A549 (cell line): ENCODE measurements around the gene TTC19. TPM values are rescaled to one million over a fixed set of nuclear protein-coding genes. Genes with fewer than 3 reads are reported as not detected.

Experiments used
- ATAC-seq, 2 experiments: fragments of 200-7000 bp in 1 of 2; fragments of >200 bp in 1 of 2; cut with Nextera tagmentation in 1 of 2; cut with Tn5 transposase in 1 of 2; 3 replicates each; pipeline versions ENCODE4 v1.8.0 to v1.9.1; 2018 to 2020; ENCODE audit warnings: mild to moderate bottlenecking in 1 of 2, moderate library complexity in 1 of 2
- CTCF ChIA-PET: fragments of 300-600 bp; sonication (Branson Sonifier 250); formaldehyde crosslinking; extraction: SDS; loops from one replicate; lab custom pipeline; 2021; ENCODE audit warnings: antibody characterized with exemption, inconsistent platforms; lab: Yijun Ruan, JAX
- POLR2A ChIA-PET: fragments of 350-600 bp; formaldehyde crosslinking; extraction: SDS; loops from one replicate; lab custom pipeline; 2021; ENCODE audit warnings: antibody characterized with exemption, inconsistent platforms; lab: Yijun Ruan, JAX
- DNase-seq, 2 experiments: peaks; one replicate each; pipeline versions ENCODE4 v3.0.0 to v3.0.0-alpha.2; 2011 to 2016; ENCODE audit warnings: low read depth in 1 of 2, low spot score in 1 of 2
- FAIRE-seq: peaks from 2 replicates; lab custom pipeline; 2011; peaks lifted over from hg19 to GRCh38; lab: Jason Lieb, UNC
- H3K27ac ChIP-seq, 2 experiments: fragments of >200 bp; sonication (Bioruptor Twin); formaldehyde crosslinking; 3 replicates each; pipeline ENCODE4 v1.5.1; 2016 to 2017
- H3K4me1 ChIP-seq: fragments of >200 bp; sonication (Bioruptor Twin); formaldehyde crosslinking; 3 replicates; pipeline ENCODE4 v1.6.1; 2016
- H3K4me2 ChIP-seq: fragments of >200 bp; sonication (Bioruptor Twin); formaldehyde crosslinking; 3 replicates; pipeline ENCODE4 v1.6.1; 2016
- H3K4me3 ChIP-seq: fragments of >200 bp; sonication (Bioruptor Twin); formaldehyde crosslinking; 3 replicates; pipeline ENCODE4 v1.5.1; 2016
- H3K9me3 ChIP-seq: fragments of >200 bp; sonication (Bioruptor Twin); formaldehyde crosslinking; 3 replicates; pipeline ENCODE4 v1.6.1; 2016
- CBX8 ChIP-seq: fragments of 200-600 bp; sonication (generic); IDR thresholded peaks from 2 replicates; pipeline ENCODE4 v1.6.1; 2016
- EHF ChIP-seq: fragments of 250-450 bp; sonication (Bioruptor Pico); IDR thresholded peaks from 2 replicates; pipeline ENCODE4 v1.5.0; 2020; ENCODE audit warnings: mild to moderate bottlenecking
- EHMT2 ChIP-seq: fragments of 200-600 bp; sonication (generic); IDR thresholded peaks from 2 replicates; pipeline ENCODE4 v1.6.1; 2016; ENCODE audit warnings: antibody characterized with exemption, low read depth, mild to moderate bottlenecking, moderate library complexity
- EP300 ChIP-seq, 2 experiments: fragments of >200 bp; sonication (Bioruptor Twin); formaldehyde crosslinking; IDR thresholded peaks; 2 replicates in 1 of 2; 3 replicates in 1 of 2; pipeline ENCODE4 v1.6.1; 2016 to 2017
- KDM5A ChIP-seq: fragments of 200-600 bp; sonication (generic); IDR thresholded peaks from 2 replicates; pipeline ENCODE4 v1.6.1; 2016; ENCODE audit warnings: antibody characterized with exemption, mild to moderate bottlenecking
- MYC ChIP-seq: IDR thresholded peaks from 2 replicates; pipeline ENCODE4 v1.6.1; 2012; ENCODE audit warnings: mild to moderate bottlenecking, inconsistent platforms, low read length, improper control_type of control experiment, borderline replicate concordance
- NFE2L2 ChIP-seq: fragments of 150-350 bp; conservative IDR thresholded peaks from 2 replicates; pipeline ENCODE4 v1.6.1; 2014; ENCODE audit warnings: low read length
- NPAS2 ChIP-seq: fragments of 250-450 bp; sonication (Bioruptor Pico); IDR thresholded peaks from 2 replicates; pipeline ENCODE4 v1.8.0; 2022; ENCODE audit warnings: mild to moderate bottlenecking, moderate library complexity, borderline replicate concordance
- NR3C1 ChIP-seq: fragments of >200 bp; sonication (Bioruptor Twin); formaldehyde crosslinking; IDR thresholded peaks from 3 replicates; pipeline ENCODE4 v1.6.1; 2017
- PHF8 ChIP-seq: fragments of 200-600 bp; sonication (generic); IDR thresholded peaks from 2 replicates; pipeline ENCODE4 v1.6.1; 2016; ENCODE audit warnings: low read depth, mild to moderate bottlenecking, antibody characterized with exemption, moderate library complexity, borderline replicate concordance
- POLR2AphosphoS2 ChIP-seq: conservative IDR thresholded peaks from 2 replicates; pipeline ENCODE4 v1.6.1; 2012; ENCODE audit warnings: low read length, improper control_type of control experiment, inconsistent platforms
- SREBF2 ChIP-seq: fragments of 450-650 bp; IDR thresholded peaks from 2 replicates; pipeline ENCODE4 v1.6.1; 2014; ENCODE audit warnings: mild to moderate bottlenecking, moderate library complexity
- ZC3H11A ChIP-seq: fragments of 450-650 bp; IDR thresholded peaks from 2 replicates; pipeline ENCODE4 v1.6.1; 2014; ENCODE audit warnings: antibody characterized with exemption, mild to moderate bottlenecking
- WGBS: methylation state at CpG from one replicate; pipeline ENCODE4 v1.1.6; 2017; ENCODE audit errors: missing lambda C conversion rate; 5-methylcytosine and 5-hydroxymethylcytosine counted together
- polyA plus RNA-seq, 4 experiments: library from polyadenylated mRNA; depleted of rRNA in 3 of 4; stranded (reverse); fragments of >200 nt; fragmentation: RNase III in 1 of 4; extraction: RNeasy Plus Mini Kit Qiagen cat#74134 plus additional on column Dnase treatment in 1 of 4; gene quantifications; 2 replicates in 3 of 4; 3 replicates in 1 of 4; pipeline ENCODE4 v1.2.3, GENCODE V29; 2011 to 2017
- TF ChIP-seq, protein P1 (sequence below): fragments of 200-600 bp; sonication (generic); IDR thresholded peaks from 2 replicates; pipeline ENCODE4 v1.6.1; 2016; ENCODE audit warnings: antibody characterized with exemption, mild to moderate bottlenecking, moderate library complexity
- TF ChIP-seq, protein P2 (sequence below): fragments of 250-450 bp; sonication (Bioruptor Pico); IDR thresholded peaks from 2 replicates; pipeline ENCODE4 v1.5.0; 2020; ENCODE audit warnings: low read depth, mild to moderate bottlenecking, moderate library complexity
- TF ChIP-seq, protein P3 (sequence below): fragments of 450-650 bp; IDR thresholded peaks from 2 replicates; pipeline ENCODE4 v1.6.1; 2014; ENCODE audit warnings: antibody characterized with exemption
- TF ChIP-seq, protein P4 (sequence below): fragments of >200 bp; sonication (Bioruptor Twin); formaldehyde crosslinking; IDR thresholded peaks from 3 replicates; pipeline ENCODE4 v1.5.1; 2016

Gene TTC19
- polyA plus RNA-seq, 2 of the 4 experiments (the other 2 are of a cell fraction) = 16.6 to 30.3 TPM

DNA sequence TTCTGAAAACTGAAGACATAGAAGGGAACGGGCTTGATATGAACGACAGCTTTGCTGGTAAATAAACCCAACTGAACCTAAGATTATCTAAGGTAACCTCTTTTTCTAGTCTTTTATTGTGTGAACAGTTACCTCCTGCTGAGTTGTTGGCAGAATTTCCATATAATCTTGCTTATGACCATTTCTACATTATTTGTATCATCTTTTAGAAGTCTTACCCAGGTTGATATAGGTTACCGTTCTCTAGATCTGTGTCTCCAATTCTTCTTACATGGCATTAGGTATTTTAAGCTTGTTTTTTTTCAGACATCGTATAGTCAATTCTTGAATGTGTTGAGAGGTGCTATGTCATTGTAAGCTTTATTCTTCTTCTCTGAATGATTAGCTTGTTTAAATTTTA is 24.3 kb downstream of the TTC19 start (continued):
- TF ChIP-seq, protein P1, sequence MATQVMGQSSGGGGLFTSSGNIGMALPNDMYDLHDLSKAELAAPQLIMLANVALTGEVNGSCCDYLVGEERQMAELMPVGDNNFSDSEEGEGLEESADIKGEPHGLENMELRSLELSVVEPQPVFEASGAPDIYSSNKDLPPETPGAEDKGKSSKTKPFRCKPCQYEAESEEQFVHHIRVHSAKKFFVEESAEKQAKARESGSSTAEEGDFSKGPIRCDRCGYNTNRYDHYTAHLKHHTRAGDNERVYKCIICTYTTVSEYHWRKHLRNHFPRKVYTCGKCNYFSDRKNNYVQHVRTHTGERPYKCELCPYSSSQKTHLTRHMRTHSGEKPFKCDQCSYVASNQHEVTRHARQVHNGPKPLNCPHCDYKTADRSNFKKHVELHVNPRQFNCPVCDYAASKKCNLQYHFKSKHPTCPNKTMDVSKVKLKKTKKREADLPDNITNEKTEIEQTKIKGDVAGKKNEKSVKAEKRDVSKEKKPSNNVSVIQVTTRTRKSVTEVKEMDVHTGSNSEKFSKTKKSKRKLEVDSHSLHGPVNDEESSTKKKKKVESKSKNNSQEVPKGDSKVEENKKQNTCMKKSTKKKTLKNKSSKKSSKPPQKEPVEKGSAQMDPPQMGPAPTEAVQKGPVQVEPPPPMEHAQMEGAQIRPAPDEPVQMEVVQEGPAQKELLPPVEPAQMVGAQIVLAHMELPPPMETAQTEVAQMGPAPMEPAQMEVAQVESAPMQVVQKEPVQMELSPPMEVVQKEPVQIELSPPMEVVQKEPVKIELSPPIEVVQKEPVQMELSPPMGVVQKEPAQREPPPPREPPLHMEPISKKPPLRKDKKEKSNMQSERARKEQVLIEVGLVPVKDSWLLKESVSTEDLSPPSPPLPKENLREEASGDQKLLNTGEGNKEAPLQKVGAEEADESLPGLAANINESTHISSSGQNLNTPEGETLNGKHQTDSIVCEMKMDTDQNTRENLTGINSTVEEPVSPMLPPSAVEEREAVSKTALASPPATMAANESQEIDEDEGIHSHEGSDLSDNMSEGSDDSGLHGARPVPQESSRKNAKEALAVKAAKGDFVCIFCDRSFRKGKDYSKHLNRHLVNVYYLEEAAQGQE = no peak
- no peak for TF ChIP-seq SREBF2
- no peak for TF ChIP-seq EP300 (IDR thresholded peaks at IDR 0.05)
- no peak for TF ChIP-seq MYC
- TF ChIP-seq NR3C1 = no peak

DNA sequence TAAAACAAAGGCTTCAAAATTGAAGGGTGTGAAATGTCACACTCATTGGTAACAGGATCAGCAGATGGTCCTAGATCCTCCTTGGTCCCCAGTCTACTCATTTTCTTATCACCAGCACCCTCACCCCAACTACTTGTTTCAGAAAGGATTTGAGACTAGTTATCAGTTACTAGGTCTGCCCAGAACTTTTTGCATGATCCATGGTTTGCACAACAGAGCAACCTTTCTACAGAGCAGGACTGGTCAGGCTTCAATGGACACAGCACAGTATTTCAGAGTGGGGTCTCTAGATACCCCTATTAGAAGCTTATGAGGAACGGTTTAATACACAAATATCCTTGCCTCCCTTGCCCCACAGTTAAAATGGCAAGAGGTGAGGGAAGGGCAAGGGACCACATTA is 25.6 kb downstream of the TTC19 start:
- 96% methylated on average over 1 of the region's 1 CpG for whole genome bisulfite sequencing
- ATAC-seq = no peak
- CTCF ChIA-PET = interaction anchor here (1.0 to 5.6 kb wide), 2 partner anchors 12 to 15 kb away, joined by 3 to 35 read pairs; no protein-coding TSS in a partner anchor
- H3K9me3 ChIP-seq = no peaks in the 10 kb centered on the region
- TF ChIP-seq EHMT2 = no peak
- no peak for TF ChIP-seq NFE2L2
- TF ChIP-seq POLR2AphosphoS2 = peak; percentile 63; the same call in 1 of the 2 replicates
- TF ChIP-seq, all 56 proteins: peak for 1
- Histone ChIP-seq H3K27ac (no peak overlapping the region), H3K4me3 (no peak overlapping the region), H3K4me1 (peaks cover 31% of the 10 kb centered on the region), H3K4me2 (no peak overlapping the region)
- DNase-seq = no peak
- POLR2A ChIA-PET = no interaction called here
- peak; percentile 28 for FAIRE-seq

DNA sequence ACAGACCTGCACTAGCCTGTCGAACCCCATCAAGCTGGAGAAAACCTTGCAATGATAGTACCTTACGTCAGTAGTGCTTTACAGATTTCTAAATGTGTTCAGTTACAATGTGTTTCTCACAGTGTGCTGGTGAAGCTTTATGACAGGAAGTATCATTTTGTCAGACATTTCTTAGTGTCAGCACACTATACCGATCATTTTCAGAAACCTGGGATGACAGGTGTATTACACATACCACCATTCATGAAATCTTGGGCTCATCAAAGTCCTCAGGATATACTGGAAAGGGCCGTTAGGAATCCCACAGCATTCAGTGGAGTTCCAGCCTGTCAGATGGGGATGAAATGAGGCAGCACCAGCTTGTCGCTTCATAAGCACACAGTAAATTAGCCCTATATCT is 27.3 kb downstream of the TTC19 start:
- H3K4me1 ChIP-seq = peaks cover 31% of the 10 kb centered on the region
- ATAC-seq (no peak), FAIRE-seq (no peak), DNase-seq (no peak)
- POLR2A ChIA-PET = interaction anchor here (0.9 kb wide), 1 partner anchor 27 kb away, joined by 3 read pairs; the partner anchor contains the start of genes TTC19 and ZSWIM7
- 92% methylated on average over 5 of the region's 5 CpGs for WGBS
- no peak for TF ChIP-seq PHF8
- TF ChIP-seq, protein P2, sequence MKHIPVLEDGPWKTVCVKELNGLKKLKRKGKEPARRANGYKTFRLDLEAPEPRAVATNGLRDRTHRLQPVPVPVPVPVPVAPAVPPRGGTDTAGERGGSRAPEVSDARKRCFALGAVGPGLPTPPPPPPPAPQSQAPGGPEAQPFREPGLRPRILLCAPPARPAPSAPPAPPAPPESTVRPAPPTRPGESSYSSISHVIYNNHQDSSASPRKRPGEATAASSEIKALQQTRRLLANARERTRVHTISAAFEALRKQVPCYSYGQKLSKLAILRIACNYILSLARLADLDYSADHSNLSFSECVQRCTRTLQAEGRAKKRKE (CRISPR knock-in tag) = no peak
- TF ChIP-seq, protein P1 = no peak
- TF ChIP-seq EHMT2 = no peak
- TF ChIP-seq, protein P3, sequence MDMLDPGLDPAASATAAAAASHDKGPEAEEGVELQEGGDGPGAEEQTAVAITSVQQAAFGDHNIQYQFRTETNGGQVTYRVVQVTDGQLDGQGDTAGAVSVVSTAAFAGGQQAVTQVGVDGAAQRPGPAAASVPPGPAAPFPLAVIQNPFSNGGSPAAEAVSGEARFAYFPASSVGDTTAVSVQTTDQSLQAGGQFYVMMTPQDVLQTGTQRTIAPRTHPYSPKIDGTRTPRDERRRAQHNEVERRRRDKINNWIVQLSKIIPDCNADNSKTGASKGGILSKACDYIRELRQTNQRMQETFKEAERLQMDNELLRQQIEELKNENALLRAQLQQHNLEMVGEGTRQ = no peak
- TF ChIP-seq NPAS2 (CRISPR knock-in tag) = no peak
- TF ChIP-seq, protein P4, sequence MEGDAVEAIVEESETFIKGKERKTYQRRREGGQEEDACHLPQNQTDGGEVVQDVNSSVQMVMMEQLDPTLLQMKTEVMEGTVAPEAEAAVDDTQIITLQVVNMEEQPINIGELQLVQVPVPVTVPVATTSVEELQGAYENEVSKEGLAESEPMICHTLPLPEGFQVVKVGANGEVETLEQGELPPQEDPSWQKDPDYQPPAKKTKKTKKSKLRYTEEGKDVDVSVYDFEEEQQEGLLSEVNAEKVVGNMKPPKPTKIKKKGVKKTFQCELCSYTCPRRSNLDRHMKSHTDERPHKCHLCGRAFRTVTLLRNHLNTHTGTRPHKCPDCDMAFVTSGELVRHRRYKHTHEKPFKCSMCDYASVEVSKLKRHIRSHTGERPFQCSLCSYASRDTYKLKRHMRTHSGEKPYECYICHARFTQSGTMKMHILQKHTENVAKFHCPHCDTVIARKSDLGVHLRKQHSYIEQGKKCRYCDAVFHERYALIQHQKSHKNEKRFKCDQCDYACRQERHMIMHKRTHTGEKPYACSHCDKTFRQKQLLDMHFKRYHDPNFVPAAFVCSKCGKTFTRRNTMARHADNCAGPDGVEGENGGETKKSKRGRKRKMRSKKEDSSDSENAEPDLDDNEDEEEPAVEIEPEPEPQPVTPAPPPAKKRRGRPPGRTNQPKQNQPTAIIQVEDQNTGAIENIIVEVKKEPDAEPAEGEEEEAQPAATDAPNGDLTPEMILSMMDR = no peak
- no peak for TF ChIP-seq KDM5A
- TF ChIP-seq ZC3H11A = no peak
- TF ChIP-seq CBX8 = no peak
- TF ChIP-seq EHF (CRISPR knock-in tag) = no peak
- TF ChIP-seq SREBF2 = no peak
- no peaks in the 10 kb centered on the region for H3K9me3 ChIP-seq
- peak overlapping the region; percentile 70; the same call in 2 of the 3 replicates for H3K4me2 ChIP-seq
- CTCF ChIA-PET = interaction anchor here (1.0 to 5.6 kb wide), 4 partner anchors 8 to 27 kb away, joined by 3 to 35 read pairs (median 6); partner anchors contain the start of genes TTC19 and ZSWIM7
- peak overlapping the region; percentile 85 to 86 for H3K27ac ChIP-seq
- no peak overlapping the region for H3K4me3 ChIP-seq
